OCI-LY1 (cell line): ENCODE results near the gene NIBAN1.
"Not testable (repeated sequence)": the region's sequence is repeated elsewhere in the genome, so short reads cannot be mapped to it uniquely, and the experiment has no call there.

Experiments
- CTCF ChIP-seq: fragments of 200-600 bp; sonication (generic), shearing (Covaris generic); IDR thresholded peaks from 2 replicates; pipeline ENCODE4 v1.5.1; 2017; ENCODE audit warnings: mild to moderate bottlenecking, antibody characterized with exemption, low read length, moderate library complexity, mixed read lengths
- EZH2 ChIP-seq: fragments of 200-600 bp; sonication (generic), shearing (Covaris generic); IDR thresholded peaks from 2 replicates; pipeline ENCODE4 v1.8.0; 2017; ENCODE audit warnings: borderline replicate concordance, mixed run types, mild to moderate bottlenecking, antibody characterized with exemption, low read length, moderate library complexity, mixed read lengths

- TF ChIP-seq CTCF, EZH2: not testable (repeated sequence)
These were observed 25.7 kb upstream of the NIBAN1 start for GRCh38 chr1:184999974-185000373.
